AG04450 (cell line): ENCODE measurements around the gene CAMSAP2. TPM values are rescaled to one million over a fixed set of nuclear protein-coding genes. Genes with fewer than 3 reads are reported as not detected.

Source experiments
- CTCF ChIA-PET: fragments of 300-600, 350-600 bp; formaldehyde crosslinking; extraction: SDS; loops from one replicate; lab custom pipeline; 2022; ENCODE audit warnings: antibody characterized with exemption, inconsistent platforms; lab: Charles Lee
- POLR2A ChIA-PET: fragments of 350-600 bp; formaldehyde crosslinking; extraction: SDS; loops from one replicate; lab custom pipeline; 2021; ENCODE audit warnings: antibody characterized with exemption, inconsistent platforms; lab: Yijun Ruan, JAX
- DNase-seq: peaks from one replicate; pipeline ENCODE4 v3.0.0-alpha.2; 2011; ENCODE audit warnings: low read depth, low spot score
- H3K27ac ChIP-seq: one replicate; pipeline ENCODE4 v1.5.1; 2012; ENCODE audit warnings: low read depth, low read length, control low read depth
- H3K27me3 ChIP-seq: one replicate; pipeline ENCODE4 v1.6.0; 2012; ENCODE audit warnings: low read length; ENCODE audit not compliant: control insufficient read depth, insufficient read depth
- H3K4me3 ChIP-seq: 2 replicates; pipeline ENCODE4 v1.5.1; 2011; ENCODE audit warnings: mild to moderate bottlenecking, low read depth, low read length, control low read depth
- H3K9me3 ChIP-seq: 2 replicates; pipeline ENCODE4 v1.5.1; 2012; ENCODE audit warnings: low read length; ENCODE audit not compliant: control insufficient read depth, insufficient read depth
- polyA plus RNA-seq: library from polyadenylated mRNA; depleted of rRNA; stranded (reverse); fragments of >200 nt; gene quantifications from 2 replicates; pipeline ENCODE4 v1.2.3, GENCODE V29; 2011
- TF ChIP-seq, protein P1 (sequence below): IDR thresholded peaks from 2 replicates; pipeline ENCODE4 v1.5.1; 2011; ENCODE audit warnings: low read depth, low read length, control low read depth, inconsistent platforms

CAMSAP2 gene
- polyA plus RNA-seq, 1 experiment: 24.2 TPM

DNA sequence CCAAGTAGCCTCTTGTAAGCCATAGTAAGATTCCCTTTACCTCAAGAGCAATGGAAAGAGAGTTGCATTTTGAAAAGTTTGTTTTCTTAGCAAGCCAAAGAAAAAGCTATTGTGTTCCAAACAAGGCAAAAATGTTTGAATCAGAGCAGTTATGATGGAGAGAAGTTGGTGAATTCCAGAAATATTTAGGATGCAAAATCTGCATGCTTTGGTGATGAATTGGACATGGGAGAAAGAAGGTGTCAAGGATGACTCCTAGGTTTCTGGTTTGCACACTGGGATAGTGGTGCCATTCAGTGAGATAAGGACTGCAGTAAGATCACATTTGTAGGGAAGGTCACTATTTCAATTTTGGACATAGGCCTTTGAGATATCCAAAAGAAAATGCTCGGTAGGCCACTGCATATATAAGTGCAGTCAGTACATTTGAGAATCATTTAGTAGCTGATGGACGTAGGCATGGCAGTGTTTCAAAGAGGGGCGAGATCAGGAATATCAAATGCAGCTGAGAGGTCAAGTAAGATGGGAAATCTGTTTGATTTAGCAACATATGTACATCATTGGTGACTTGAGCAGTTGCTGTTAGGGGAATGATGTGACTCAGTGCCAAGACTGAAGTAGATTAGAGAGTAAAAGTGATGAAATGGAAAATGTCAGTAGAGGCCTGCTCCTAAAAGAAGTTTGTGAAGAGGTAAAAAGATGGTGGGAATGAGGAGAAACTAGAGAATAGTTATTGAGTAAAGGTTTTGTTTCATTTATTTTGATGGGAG lies 100.2 kb downstream of the CAMSAP2 start:
- DNase-seq: no peak
- CTCF ChIA-PET: interaction anchor here (0.5 to 5.3 kb wide), 16 partner anchors 9 to 281 kb away, joined by 3 to 89 read pairs (median 5); partner anchors contain the start of genes DDX59 and KIF14

DNA sequence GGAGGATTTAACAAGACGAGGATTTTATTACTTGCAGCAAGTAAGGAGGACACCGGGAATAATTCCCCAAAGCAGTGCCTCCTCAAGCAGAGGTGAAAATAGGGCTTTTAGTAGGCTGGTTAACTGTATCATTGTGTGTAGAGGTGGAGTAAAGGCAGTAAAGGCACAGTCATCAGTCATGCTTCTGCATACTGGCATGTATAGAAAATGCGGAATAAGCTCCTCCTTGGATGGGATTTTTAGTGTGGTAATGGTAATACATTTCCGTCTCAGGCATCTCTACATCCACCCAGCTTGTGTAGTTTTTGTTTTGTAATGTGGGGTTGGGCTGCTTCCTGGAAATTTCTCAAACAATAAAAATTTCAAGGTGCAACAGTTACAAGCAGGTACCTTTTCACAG lies 106.7 kb downstream of the CAMSAP2 start:
- DNase-seq: no peak
- Histone ChIP-seq H3K9me3 (no peaks in the 10 kb centered on the region), H3K27me3 (no peaks in the 10 kb centered on the region), H3K27ac (no peak overlapping the region), H3K4me3 (no peak overlapping the region)
- ChIA-PET POLR2A (no interaction called here), CTCF (interaction anchor here (1.0 to 1.4 kb wide), 2 partner anchors 219 to 223 kb away, joined by 4 to 5 read pairs; no protein-coding TSS in a partner anchor)
- TF ChIP-seq, protein P1, sequence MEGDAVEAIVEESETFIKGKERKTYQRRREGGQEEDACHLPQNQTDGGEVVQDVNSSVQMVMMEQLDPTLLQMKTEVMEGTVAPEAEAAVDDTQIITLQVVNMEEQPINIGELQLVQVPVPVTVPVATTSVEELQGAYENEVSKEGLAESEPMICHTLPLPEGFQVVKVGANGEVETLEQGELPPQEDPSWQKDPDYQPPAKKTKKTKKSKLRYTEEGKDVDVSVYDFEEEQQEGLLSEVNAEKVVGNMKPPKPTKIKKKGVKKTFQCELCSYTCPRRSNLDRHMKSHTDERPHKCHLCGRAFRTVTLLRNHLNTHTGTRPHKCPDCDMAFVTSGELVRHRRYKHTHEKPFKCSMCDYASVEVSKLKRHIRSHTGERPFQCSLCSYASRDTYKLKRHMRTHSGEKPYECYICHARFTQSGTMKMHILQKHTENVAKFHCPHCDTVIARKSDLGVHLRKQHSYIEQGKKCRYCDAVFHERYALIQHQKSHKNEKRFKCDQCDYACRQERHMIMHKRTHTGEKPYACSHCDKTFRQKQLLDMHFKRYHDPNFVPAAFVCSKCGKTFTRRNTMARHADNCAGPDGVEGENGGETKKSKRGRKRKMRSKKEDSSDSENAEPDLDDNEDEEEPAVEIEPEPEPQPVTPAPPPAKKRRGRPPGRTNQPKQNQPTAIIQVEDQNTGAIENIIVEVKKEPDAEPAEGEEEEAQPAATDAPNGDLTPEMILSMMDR: no peak

More for the DNA sequence above, 100.2 kb downstream of the CAMSAP2 start:
- Histone ChIP-seq H3K9me3 (no peaks in the 10 kb centered on the region), H3K4me3 (no peak overlapping the region), H3K27ac (no peak overlapping the region), H3K27me3 (no peaks in the 10 kb centered on the region)
- POLR2A ChIA-PET: no interaction called here
- TF ChIP-seq, protein P1: no peak

DNA sequence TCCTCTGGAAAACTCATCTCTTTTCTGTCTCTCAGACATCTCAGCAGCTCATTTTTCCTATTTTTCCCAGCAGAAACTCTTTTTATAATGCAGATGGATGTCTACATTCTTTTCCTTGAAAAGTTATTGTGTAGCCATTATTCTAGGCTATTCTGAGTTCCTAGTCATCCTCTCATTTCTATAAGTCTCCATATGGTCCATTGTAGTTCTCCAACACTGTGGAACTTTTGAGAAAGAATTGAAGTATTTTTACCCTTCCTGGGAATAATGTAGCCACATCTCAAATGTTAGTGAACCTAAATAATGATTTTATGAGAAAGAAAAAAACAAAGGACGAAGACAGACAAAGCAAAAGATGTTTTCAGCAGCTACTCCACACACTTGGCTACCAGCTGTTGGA lies 107.7 kb downstream of the CAMSAP2 start:
- TF ChIP-seq, protein P1: no peak
- no peaks in the 10 kb centered on the region for H3K27me3 ChIP-seq
- H3K9me3 ChIP-seq: no peaks in the 10 kb centered on the region
- H3K4me3 ChIP-seq: no peak overlapping the region
- ChIA-PET CTCF (interaction anchor here (0.8 to 1.4 kb wide), 3 partner anchors 220 to 288 kb away, joined by 3 to 5 read pairs (median 4); no protein-coding TSS in a partner anchor), POLR2A (no interaction called here)
- DNase-seq: no peak
- no peak overlapping the region for H3K27ac ChIP-seq

DNA sequence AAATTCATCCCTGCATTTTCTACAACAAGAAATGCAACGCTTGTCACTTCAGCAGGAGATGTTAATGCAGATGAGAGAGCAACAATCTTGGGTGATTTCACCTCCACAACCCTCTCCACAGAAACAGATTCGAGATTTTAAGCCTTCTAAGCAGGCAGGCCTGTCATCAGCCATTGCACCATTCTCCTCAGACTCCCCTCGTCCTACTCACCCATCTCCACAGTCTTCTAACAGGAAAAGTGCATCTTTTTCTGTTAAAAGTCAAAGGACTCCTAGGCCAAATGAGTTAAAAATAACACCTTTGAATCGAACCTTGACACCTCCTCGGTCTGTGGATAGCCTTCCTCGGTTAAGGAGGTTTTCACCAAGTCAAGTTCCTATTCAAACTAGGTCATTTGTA lies 110.7 kb downstream of the CAMSAP2 start:
- ChIA-PET POLR2A (no interaction called here), CTCF (no interaction called here)
- DNase-seq: no peak
- H3K4me3 ChIP-seq: no peak overlapping the region
- H3K9me3 ChIP-seq: no peaks in the 10 kb centered on the region
- TF ChIP-seq, protein P1: no peak
- no peak overlapping the region for H3K27ac ChIP-seq
- H3K27me3 ChIP-seq: no peaks in the 10 kb centered on the region

DNA sequence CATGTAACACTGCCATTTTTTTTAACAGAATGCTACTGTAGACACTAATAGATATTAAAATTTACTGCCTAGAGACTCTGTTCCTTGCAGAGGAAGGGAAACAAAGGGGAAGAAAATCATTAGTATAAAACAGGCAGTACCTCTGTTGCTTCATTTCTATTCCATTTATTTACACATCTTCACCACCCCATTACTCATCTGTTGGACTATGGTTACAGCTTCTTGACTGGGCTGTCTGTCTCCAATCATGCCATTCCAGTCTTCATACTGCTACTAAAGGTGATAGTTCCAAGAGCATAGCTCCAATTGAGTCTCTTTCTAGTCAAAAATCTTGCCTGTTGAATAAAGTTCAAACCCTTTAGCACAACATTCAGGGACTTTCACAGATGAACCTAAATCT lies 111.9 kb downstream of the CAMSAP2 start:
- DNase-seq: no peak
- H3K27me3 ChIP-seq: no peaks in the 10 kb centered on the region
- TF ChIP-seq, protein P1: no peak
- no peak overlapping the region for H3K27ac ChIP-seq
- POLR2A ChIA-PET: no interaction called here
- H3K9me3 ChIP-seq: no peaks in the 10 kb centered on the region
- CTCF ChIA-PET: interaction anchor here (0.9 to 2.3 kb wide), 2 partner anchors 17 to 228 kb away, joined by 3 to 13 read pairs; no protein-coding TSS in a partner anchor
- H3K4me3 ChIP-seq: no peak overlapping the region
